ENCODE measurements around the gene KCNK3. TPM values are rescaled to one million over a fixed set of nuclear protein-coding genes. Genes with fewer than 3 reads are reported as not detected.

The KCNK3 gene
- total and polyA plus RNA-seq, 5 donors from 2014 or later = not detected

GRCh38 chr2:26718949-26719686 lies 26.6 kb downstream of the KCNK3 start:
- DNase-seq (no peak), ATAC-seq (ENCODE audit: low read depth in 2 of 2) (no peak)
- H3K36me3 Mint-ChIP-seq = no peaks in the 10 kb centered on the region
- Histone ChIP-seq H3K36me3 (ENCODE audit: control insufficient read depth, insufficient read depth, low read length) (no peaks in the 10 kb centered on the region), H3K27ac (ENCODE audit: insufficient read depth, low read length, poor library complexity, severe bottlenecking) (no peak overlapping the region), H3K9me3 (ENCODE audit: control insufficient read depth in 2 of 2, low read length in 2 of 2) (no peaks in the 10 kb centered on the region), H3K4me1 (ENCODE audit: control insufficient read depth, insufficient read depth, low read length, poor library complexity, severe bottlenecking) (no peaks in the 10 kb centered on the region), H3K27me3 (ENCODE audit: control insufficient read depth, insufficient read depth, low read length) (no peaks in the 10 kb centered on the region), H3K4me3 (ENCODE audit: low read depth, low read length) (no peak overlapping the region)
- H3K4me3 Mint-ChIP-seq = no peak overlapping the region
- no peaks in the 10 kb centered on the region for H3K4me1 Mint-ChIP-seq
- no peak overlapping the region for H3K27ac Mint-ChIP-seq
- H3K9me3 Mint-ChIP-seq = peaks cover 0 to 4% (median 0%) of the 10 kb centered on the region in 7 donors
- no peaks in the 10 kb centered on the region for H3K27me3 Mint-ChIP-seq

DNA sequence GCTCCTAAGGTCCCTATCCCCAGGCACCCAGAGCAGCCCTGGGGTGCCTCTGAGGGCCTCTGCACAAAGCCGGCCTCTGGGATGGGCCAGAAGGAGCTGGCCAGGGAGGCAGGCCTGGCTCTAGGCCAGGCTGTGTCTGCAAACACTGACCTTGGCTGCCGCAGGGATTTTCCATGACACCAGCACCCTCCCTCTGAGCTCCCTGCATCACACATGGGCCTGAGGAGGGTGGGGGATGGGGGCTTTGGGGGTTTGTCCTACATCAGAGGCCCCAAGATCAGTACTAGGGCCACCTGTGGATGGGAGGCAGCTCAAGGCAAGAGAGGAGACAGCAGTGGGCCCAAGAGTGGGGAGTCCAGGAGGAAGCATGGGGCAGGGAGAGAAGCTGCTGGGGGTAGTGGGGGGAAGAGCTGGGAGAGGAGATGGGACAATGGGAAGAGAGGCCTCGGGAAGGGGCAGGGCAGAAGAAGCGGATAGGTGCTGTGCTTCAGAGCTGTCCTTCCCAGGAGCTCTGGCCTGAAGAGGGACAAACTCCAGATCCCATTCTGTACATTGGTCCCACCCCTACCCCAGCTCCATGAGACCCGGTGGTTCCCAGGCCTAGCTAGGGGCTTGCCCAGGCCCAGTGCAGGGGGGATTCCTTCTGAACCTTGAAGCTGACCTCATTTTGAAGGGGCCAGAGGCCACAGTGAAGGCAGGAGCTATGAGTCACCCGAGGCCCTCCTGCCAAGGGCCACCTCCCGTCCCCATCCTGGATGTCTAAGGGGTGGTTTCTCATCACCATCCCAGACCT lies 28.0 kb downstream of the KCNK3 start:
- Mint-ChIP-seq H3K36me3 (no peaks in the 10 kb centered on the region), H3K27me3 (peaks cover 6% of the 10 kb centered on the region), H3K9me3 (peaks cover 0 to 4% (median 0%) of the 10 kb centered on the region in 7 donors), H3K27ac (no peak overlapping the region), H3K4me3 (no peak overlapping the region), H3K4me1 (peaks cover 0 to 4% (median 0%) of the 10 kb centered on the region in 4 donors)
- Histone ChIP-seq H3K27ac (ENCODE audit: insufficient read depth, low read length, poor library complexity, severe bottlenecking) (no peak overlapping the region), H3K4me3 (ENCODE audit: low read depth, low read length) (no peak overlapping the region), H3K9me3 (ENCODE audit: control insufficient read depth in 2 of 2, low read length in 2 of 2) (no peaks in the 10 kb centered on the region), H3K36me3 (ENCODE audit: control insufficient read depth, insufficient read depth, low read length) (no peaks in the 10 kb centered on the region), H3K4me1 (ENCODE audit: control insufficient read depth, insufficient read depth, low read length, poor library complexity, severe bottlenecking) (no peaks in the 10 kb centered on the region), H3K27me3 (ENCODE audit: control insufficient read depth, insufficient read depth, low read length) (no peaks in the 10 kb centered on the region)
- no peak for ATAC-seq (ENCODE audit: low read depth in 2 of 2)
- DNase-seq = no peak

DNA sequence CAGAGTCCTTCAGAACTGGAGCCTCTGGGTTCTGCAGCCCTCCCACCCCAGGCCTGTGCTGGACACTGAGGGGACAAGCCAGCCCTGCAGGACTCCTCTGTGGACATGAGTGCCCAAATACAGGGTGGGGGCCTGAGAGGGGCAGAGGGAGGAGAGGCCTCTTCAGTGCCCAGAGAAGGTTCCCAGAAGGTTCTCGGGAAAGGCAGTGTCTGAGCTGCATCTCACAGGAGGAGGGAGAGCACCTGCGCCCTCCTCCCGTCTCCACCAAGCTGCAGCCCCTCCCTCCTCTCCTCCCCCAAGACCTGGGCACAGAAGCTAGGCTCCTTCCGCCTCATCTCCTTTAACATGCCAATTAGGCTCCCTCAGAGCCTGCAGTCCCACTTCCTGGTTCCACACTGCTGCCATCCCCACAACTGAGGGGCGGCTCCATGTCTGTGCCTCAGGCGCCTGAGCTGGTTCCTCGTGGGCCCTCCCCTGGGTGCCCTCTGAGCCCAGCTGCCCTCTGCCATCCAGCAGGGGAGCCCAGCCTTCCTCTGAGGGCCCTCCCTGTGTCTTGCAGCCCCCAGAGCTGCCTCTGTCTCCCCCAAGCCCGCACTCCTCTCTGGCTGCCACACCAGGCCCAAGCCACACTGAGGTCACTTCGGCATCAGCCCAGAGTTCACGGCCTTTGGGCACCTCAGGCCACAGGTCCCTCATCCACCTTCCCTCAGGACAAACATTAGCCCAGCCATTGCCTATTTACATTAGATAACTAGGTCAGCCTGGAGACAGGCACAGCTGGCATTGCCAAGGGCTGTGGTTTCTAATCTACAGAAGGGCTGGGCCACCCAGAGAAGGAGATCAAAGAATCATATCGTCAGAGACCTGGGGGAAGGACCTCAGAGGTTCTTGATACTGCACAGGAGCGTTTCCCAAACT lies 28.9 kb downstream of the KCNK3 start:
- DNase-seq (no peak), ATAC-seq (ENCODE audit: low read depth in 2 of 2) (no peak)
- no peak overlapping the region for H3K4me3 ChIP-seq (ENCODE audit: low read depth, low read length)
- H3K36me3 ChIP-seq (ENCODE audit: control insufficient read depth, insufficient read depth, low read length) = no peaks in the 10 kb centered on the region
- H3K4me1 ChIP-seq (ENCODE audit: control insufficient read depth, insufficient read depth, low read length, poor library complexity, severe bottlenecking) = no peaks in the 10 kb centered on the region
- Mint-ChIP-seq H3K4me1 (peaks cover 0 to 4% (median 0%) of the 10 kb centered on the region in 4 donors), H3K9me3 (peaks cover 0 to 4% (median 0%) of the 10 kb centered on the region in 7 donors), H3K27ac (no peak overlapping the region), H3K27me3 (peaks cover 6% of the 10 kb centered on the region), H3K36me3 (no peaks in the 10 kb centered on the region), H3K4me3 (no peak overlapping the region)
- H3K27me3 ChIP-seq (ENCODE audit: control insufficient read depth, insufficient read depth, low read length) = no peaks in the 10 kb centered on the region
- no peak overlapping the region for H3K27ac ChIP-seq (ENCODE audit: insufficient read depth, low read length, poor library complexity, severe bottlenecking)
- no peaks in the 10 kb centered on the region for H3K9me3 ChIP-seq (ENCODE audit: control insufficient read depth in 2 of 2, low read length in 2 of 2)

- Mint-ChIP-seq H3K9me3 (peaks cover 0 to 3% (median 0%) of the 10 kb centered on the region in 7 donors), H3K36me3 (no peaks in the 10 kb centered on the region), H3K4me1 (peaks cover 0 to 4% (median 0%) of the 10 kb centered on the region in 4 donors), H3K4me3 (no peak overlapping the region), H3K27ac (no peak overlapping the region), H3K27me3 (peaks cover 6% of the 10 kb centered on the region)
- H3K4me1 ChIP-seq (ENCODE audit: control insufficient read depth, insufficient read depth, low read length, poor library complexity, severe bottlenecking) = no peaks in the 10 kb centered on the region
- no peak for DNase-seq
- no peak overlapping the region for H3K4me3 ChIP-seq (ENCODE audit: low read depth, low read length)
- no peaks in the 10 kb centered on the region for H3K27me3 ChIP-seq (ENCODE audit: control insufficient read depth, insufficient read depth, low read length)
- no peak for ATAC-seq (ENCODE audit: low read depth in 2 of 2)
- no peaks in the 10 kb centered on the region for H3K9me3 ChIP-seq (ENCODE audit: control insufficient read depth in 2 of 2, low read length in 2 of 2)
- H3K36me3 ChIP-seq (ENCODE audit: control insufficient read depth, insufficient read depth, low read length) = no peaks in the 10 kb centered on the region
- H3K27ac ChIP-seq (ENCODE audit: insufficient read depth, low read length, poor library complexity, severe bottlenecking) = no peak overlapping the region
Observed at GRCh38 chr2:26722328-26722727, 29.8 kb downstream of the KCNK3 start.

DNA sequence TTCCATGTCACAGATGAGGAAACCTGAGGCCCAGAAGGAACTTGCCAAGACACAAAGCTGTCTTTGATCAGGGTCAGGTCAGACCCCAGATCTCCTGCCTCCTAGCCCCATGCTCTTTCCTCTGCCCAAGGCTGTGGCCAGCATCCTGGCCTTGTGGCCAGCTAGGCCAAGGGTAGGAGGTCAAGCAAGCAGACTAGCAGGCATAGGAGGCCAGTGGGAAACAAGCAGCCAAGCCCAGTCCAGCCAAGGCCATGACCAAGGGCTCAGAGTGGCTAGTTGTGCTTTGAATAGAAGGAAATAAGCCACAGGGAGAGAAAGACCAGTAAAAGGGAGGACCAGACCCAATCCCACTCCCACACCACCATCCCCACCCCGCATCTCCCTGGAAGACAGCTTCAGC lies 30.4 kb downstream of the KCNK3 start:
- Histone ChIP-seq H3K4me1 (ENCODE audit: control insufficient read depth, insufficient read depth, low read length, poor library complexity, severe bottlenecking) (no peaks in the 10 kb centered on the region), H3K36me3 (ENCODE audit: control insufficient read depth, insufficient read depth, low read length) (no peaks in the 10 kb centered on the region), H3K27me3 (ENCODE audit: control insufficient read depth, insufficient read depth, low read length) (no peaks in the 10 kb centered on the region), H3K27ac (ENCODE audit: insufficient read depth, low read length, poor library complexity, severe bottlenecking) (no peak overlapping the region), H3K9me3 (ENCODE audit: control insufficient read depth in 2 of 2, low read length in 2 of 2) (no peaks in the 10 kb centered on the region), H3K4me3 (ENCODE audit: low read depth, low read length) (no peak overlapping the region)
- ATAC-seq (ENCODE audit: low read depth in 2 of 2) (no peak), DNase-seq (no peak)
- peaks cover 6% of the 10 kb centered on the region for H3K27me3 Mint-ChIP-seq
- H3K9me3 Mint-ChIP-seq = peaks cover 0 to 3% (median 0%) of the 10 kb centered on the region in 7 donors
- no peaks in the 10 kb centered on the region for H3K36me3 Mint-ChIP-seq
- no peak overlapping the region for H3K27ac Mint-ChIP-seq
- H3K4me1 Mint-ChIP-seq = peaks cover 0 to 4% (median 0%) of the 10 kb centered on the region in 4 donors
- no peak overlapping the region for H3K4me3 Mint-ChIP-seq

DNA sequence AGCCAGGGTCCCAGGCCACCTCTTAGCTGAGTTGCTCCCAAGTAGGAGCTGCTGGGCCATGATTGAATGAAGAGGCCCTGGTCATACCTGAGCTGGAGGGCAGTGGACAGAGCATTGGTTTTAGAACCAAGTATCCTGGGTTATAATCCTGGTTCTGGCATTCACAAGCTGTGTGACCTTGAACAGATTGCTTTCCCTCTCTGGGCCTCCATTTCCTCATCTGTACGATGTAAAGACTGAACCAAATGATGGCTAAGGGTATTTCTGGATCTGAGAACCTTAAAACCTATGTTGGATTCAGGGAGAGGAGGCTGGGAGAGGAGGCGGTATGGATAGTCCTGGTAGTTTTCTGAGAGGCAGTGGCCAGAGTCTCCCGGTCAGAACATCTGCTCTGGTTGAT lies 31.0 kb downstream of the KCNK3 start:
- Histone ChIP-seq H3K27me3 (ENCODE audit: control insufficient read depth, insufficient read depth, low read length) (no peaks in the 10 kb centered on the region), H3K4me1 (ENCODE audit: control insufficient read depth, insufficient read depth, low read length, poor library complexity, severe bottlenecking) (no peaks in the 10 kb centered on the region), H3K4me3 (ENCODE audit: low read depth, low read length) (no peak overlapping the region), H3K9me3 (ENCODE audit: control insufficient read depth in 2 of 2, low read length in 2 of 2) (no peaks in the 10 kb centered on the region), H3K27ac (ENCODE audit: insufficient read depth, low read length, poor library complexity, severe bottlenecking) (no peak overlapping the region), H3K36me3 (ENCODE audit: control insufficient read depth, insufficient read depth, low read length) (no peaks in the 10 kb centered on the region)
- H3K27ac Mint-ChIP-seq = no peak overlapping the region
- no peak overlapping the region for H3K4me3 Mint-ChIP-seq
- no peak for ATAC-seq (ENCODE audit: low read depth in 2 of 2)
- H3K27me3 Mint-ChIP-seq = peaks cover 6% of the 10 kb centered on the region
- peaks cover 0 to 3% (median 0%) of the 10 kb centered on the region in 7 donors for H3K9me3 Mint-ChIP-seq
- no peaks in the 10 kb centered on the region for H3K36me3 Mint-ChIP-seq
- no peak for DNase-seq
- peaks cover 0 to 4% (median 0%) of the 10 kb centered on the region in 4 donors for H3K4me1 Mint-ChIP-seq

DNA sequence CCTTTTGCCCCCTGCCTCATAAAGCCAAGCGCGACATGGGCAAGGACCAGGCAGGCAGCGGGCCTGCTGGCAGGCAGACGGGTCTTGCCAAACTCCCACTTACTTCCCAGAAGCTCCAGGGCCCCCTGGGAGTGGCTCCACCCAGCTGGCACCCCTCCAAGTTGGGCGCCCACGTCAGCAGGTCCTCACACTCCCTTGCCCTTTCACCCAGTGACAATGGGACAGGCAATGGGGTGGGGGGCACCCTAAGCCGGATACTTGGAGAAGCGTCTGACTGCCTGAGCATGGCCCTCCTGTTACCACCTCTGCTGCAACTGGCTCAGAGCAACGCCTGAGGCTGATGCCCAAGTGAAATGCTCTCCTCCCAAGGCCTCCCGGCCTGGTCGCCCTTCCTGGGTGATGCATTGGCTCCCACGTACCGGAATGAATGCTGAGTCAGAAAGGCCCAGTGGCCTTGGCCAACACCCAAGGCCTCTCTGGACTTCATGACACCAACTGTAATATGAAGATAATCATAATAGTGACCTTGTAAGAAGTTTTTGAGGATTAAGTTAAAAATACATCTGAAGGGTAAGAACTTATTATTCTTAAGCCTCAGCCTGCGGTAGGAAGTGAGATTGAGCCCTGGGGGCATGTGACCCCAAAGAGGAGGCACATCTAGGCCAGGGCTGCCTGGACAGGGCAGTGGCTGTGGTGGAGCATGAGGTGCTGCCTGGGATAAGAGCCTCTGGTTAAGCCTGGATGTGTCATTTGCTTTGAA lies 31.6 kb downstream of the KCNK3 start:
- Mint-ChIP-seq H3K4me1 (peaks cover 0 to 4% (median 0%) of the 10 kb centered on the region in 4 donors), H3K27ac (no peak overlapping the region), H3K36me3 (no peaks in the 10 kb centered on the region), H3K4me3 (peak overlapping the region in 1 of 4 donors; percentile 23), H3K9me3 (peaks cover 0 to 1% (median 0%) of the 10 kb centered on the region in 7 donors), H3K27me3 (peaks cover 10% of the 10 kb centered on the region)
- H3K36me3 ChIP-seq (ENCODE audit: control insufficient read depth, insufficient read depth, low read length) = no peaks in the 10 kb centered on the region
- no peaks in the 10 kb centered on the region for H3K4me1 ChIP-seq (ENCODE audit: control insufficient read depth, insufficient read depth, low read length, poor library complexity, severe bottlenecking)
- no peak for ATAC-seq (ENCODE audit: low read depth in 2 of 2)
- DNase-seq = no peak
- H3K4me3 ChIP-seq (ENCODE audit: low read depth, low read length) = no peak overlapping the region
- no peaks in the 10 kb centered on the region for H3K27me3 ChIP-seq (ENCODE audit: control insufficient read depth, insufficient read depth, low read length)
- no peak overlapping the region for H3K27ac ChIP-seq (ENCODE audit: insufficient read depth, low read length, poor library complexity, severe bottlenecking)
- no peaks in the 10 kb centered on the region for H3K9me3 ChIP-seq (ENCODE audit: control insufficient read depth in 2 of 2, low read length in 2 of 2)

Measured in CD4-positive, CD25-positive, alpha-beta regulatory T cell (primary cell).